KMS-11 (cell line): ENCODE data around the gene ROM1.

Experiments
- H2AFZ ChIP-seq: fragments of 200-600 bp; sonication (generic); 2 replicates; pipeline ENCODE4 v1.6.1; 2016; ENCODE audit warnings: antibody characterized with exemption, mixed run types, low read depth
- H3K27ac ChIP-seq: fragments of 200-600 bp; sonication (generic); 2 replicates; pipeline ENCODE4 v1.6.1; 2016; ENCODE audit warnings: mild to moderate bottlenecking, mixed run types
- H3K27me3 ChIP-seq: fragments of 200-600 bp; sonication (generic); 2 replicates; pipeline ENCODE4 v1.6.1; 2017; ENCODE audit warnings: mild to moderate bottlenecking, low read depth, mixed run types, moderate library complexity; ENCODE audit not compliant: insufficient read depth
- H3K36me3 ChIP-seq: fragments of 200-600 bp; sonication (generic); 2 replicates; pipeline ENCODE4 v1.6.1; 2017; ENCODE audit warnings: mild to moderate bottlenecking, mixed run types; ENCODE audit not compliant: insufficient read depth
- H3K4me1 ChIP-seq: fragments of 200-600 bp; sonication (generic); 2 replicates; pipeline ENCODE4 v1.6.1; 2016; ENCODE audit warnings: mild to moderate bottlenecking, low read depth, mixed run types; ENCODE audit not compliant: poor library complexity, severe bottlenecking
- H3K4me2 ChIP-seq: fragments of 200-600 bp; sonication (generic); 2 replicates; pipeline ENCODE4 v1.7.0; 2016; ENCODE audit warnings: mild to moderate bottlenecking, mixed run types
- H3K4me3 ChIP-seq: fragments of 200-600 bp; sonication (generic); IDR thresholded peaks from 2 replicates; pipeline ENCODE4 v1.6.1; 2017; ENCODE audit warnings: low read depth, low read length, mixed read lengths; ENCODE audit not compliant: insufficient read depth
- H3K79me2 ChIP-seq: fragments of 200-600 bp; sonication (generic); 2 replicates; pipeline ENCODE4 v1.6.1; 2016; ENCODE audit warnings: low read depth, mixed run types; ENCODE audit not compliant: insufficient read depth
- H3K9ac ChIP-seq: fragments of 200-600 bp; sonication (generic); 2 replicates; pipeline ENCODE4 v1.6.1; 2016; ENCODE audit warnings: mild to moderate bottlenecking, mixed run types
- H4K20me1 ChIP-seq: fragments of 200-600 bp; sonication (generic); 2 replicates; pipeline ENCODE4 v1.6.1; 2016; ENCODE audit warnings: mild to moderate bottlenecking, mixed run types; ENCODE audit not compliant: insufficient read depth
- CTCF ChIP-seq: fragments of 200-600 bp; sonication (generic); conservative IDR thresholded peaks from 2 replicates; pipeline ENCODE4 v1.6.1; 2017; ENCODE audit warnings: low read depth, mild to moderate bottlenecking, antibody characterized with exemption, low read length, moderate library complexity, mixed read lengths

Gene ROM1

GRCh38 chr11:62645671-62645945 lies 32.6 kb downstream of the ROM1 start:
- H2AFZ ChIP-seq: peak overlapping the region; percentile 47; the same call in 1 of the 2 replicates
- H3K27ac ChIP-seq: peak overlapping the region; percentile 80
- H3K9ac ChIP-seq: peak overlapping the region; percentile 87; the same call in 1 of the 2 replicates
- H3K79me2 ChIP-seq: peaks cover 62% of the 10 kb centered on the region
- no peaks in the 10 kb centered on the region for H3K27me3 ChIP-seq
- H3K36me3 ChIP-seq: peaks cover 7% of the 10 kb centered on the region; the same call in 1 of the 2 replicates
- H3K4me2 ChIP-seq: peak overlapping the region; percentile 86
- H3K4me3 ChIP-seq: no peak overlapping the region
- no peak for TF ChIP-seq CTCF
- H4K20me1 ChIP-seq: no peaks in the 10 kb centered on the region
- H3K4me1 ChIP-seq: peaks cover 43% of the 10 kb centered on the region

DNA sequence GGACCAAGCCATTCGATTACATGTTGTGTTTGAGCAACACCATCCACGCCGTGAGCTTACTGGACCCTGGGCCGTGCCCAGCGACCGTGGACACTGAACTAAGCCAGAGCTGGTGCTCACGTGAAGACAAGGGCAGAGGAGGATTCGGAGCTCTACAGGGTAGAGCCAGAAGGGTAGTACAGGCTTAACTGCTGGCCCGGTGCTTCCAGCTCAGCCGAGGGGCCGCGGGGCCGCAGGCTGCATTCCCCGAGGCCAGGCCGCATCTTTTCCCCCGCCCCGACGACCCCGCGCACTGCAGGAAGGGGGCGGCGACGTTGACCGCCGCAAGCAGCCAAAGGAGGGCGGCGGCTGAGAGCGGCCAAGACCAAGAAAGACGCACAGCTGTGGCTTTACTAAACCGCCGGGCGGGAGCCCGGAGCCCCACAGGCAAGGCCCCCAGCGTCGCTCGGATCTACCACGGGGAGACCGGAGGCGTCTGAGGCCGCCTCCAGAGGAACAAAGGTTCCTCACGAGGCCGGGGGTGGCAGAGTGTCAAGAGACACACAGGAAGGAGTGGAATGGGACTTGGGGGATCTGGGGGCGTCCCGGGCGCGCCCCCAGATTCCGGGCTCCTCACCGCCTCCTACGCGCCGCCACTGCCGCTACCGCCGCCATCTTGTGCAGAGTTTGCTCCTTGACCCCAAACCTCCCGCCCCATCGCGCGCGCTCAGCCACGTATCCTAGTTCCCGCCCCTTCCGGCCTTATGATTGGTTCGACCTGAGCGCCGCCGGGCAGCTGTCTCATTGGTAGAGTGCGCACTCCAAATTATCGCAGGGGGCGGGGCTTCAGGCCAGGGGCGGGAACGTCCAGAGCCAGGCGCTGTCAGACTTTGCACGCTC lies 33.1 kb downstream of the ROM1 start, which contains the start of gene GANAB:
Gene GANAB, minus strand, starts transcription at position 668 of the 879 bp plus-strand sequence. Its CDS starts 14 bp downstream, at position 654.
- Histone ChIP-seq H3K4me2 (peak within 1 kb of the TSS; percentile 86), H3K36me3 (peaks cover 7% of the 10 kb centered on the region; the same call in 1 of the 2 replicates), H3K4me3 (no peak within 1 kb of the TSS), H2AFZ (peak within 1 kb of the TSS; percentile 47), H3K27ac (peak within 1 kb of the TSS; percentile 80), H3K27me3 (no peaks in the 10 kb centered on the region), H4K20me1 (no peaks in the 10 kb centered on the region), H3K4me1 (peaks cover 46% of the 10 kb centered on the region), H3K79me2 (peaks cover 62% of the 10 kb centered on the region), H3K9ac (peak within 1 kb of the TSS; percentile 87)
- TF ChIP-seq CTCF: no peak

- Histone ChIP-seq H3K9ac (no peak overlapping the region), H3K27me3 (no peaks in the 10 kb centered on the region), H3K4me2 (peak overlapping the region; percentile 47; the same call in 1 of the 2 replicates), H2AFZ (no peak overlapping the region), H3K27ac (peak overlapping the region; percentile 32; the same call in 1 of the 2 replicates), H3K4me3 (no peak overlapping the region), H3K36me3 (peaks cover 7% of the 10 kb centered on the region; the same call in 1 of the 2 replicates), H4K20me1 (no peaks in the 10 kb centered on the region), H3K79me2 (peaks cover 62% of the 10 kb centered on the region), H3K4me1 (peaks cover 51% of the 10 kb centered on the region)
- no peak for TF ChIP-seq CTCF
These were observed 34.0 kb downstream of the ROM1 start for GRCh38 chr11:62646825-62647608.

DNA sequence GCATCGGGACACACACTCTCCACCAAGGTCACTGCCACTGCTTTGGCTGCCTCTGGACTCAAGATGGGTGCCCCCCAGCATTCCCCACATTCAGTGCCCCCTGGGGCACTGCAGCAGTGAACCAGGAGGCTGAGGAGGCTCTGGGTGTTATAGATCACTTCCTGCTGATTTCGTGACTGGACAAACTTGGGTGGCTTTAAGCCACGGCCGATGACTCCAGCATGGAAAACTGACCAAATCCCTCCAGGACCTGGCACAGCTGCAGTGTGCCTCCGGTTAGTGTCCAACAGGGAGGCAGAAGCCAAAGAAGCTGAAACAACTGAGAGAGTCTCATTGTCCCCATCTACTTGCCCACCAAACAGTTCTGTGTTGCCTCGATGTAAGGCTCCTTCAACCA lies 34.5 kb downstream of the ROM1 start:
- no peaks in the 10 kb centered on the region for H3K27me3 ChIP-seq
- peaks cover 47% of the 10 kb centered on the region for H3K4me1 ChIP-seq
- TF ChIP-seq CTCF: no peak
- no peak overlapping the region for H3K4me3 ChIP-seq
- peaks cover 62% of the 10 kb centered on the region for H3K79me2 ChIP-seq
- H3K36me3 ChIP-seq: peaks cover 5% of the 10 kb centered on the region; the same call in 1 of the 2 replicates
- no peak overlapping the region for H3K9ac ChIP-seq
- H3K27ac ChIP-seq: no peak overlapping the region
- H4K20me1 ChIP-seq: no peaks in the 10 kb centered on the region
- H3K4me2 ChIP-seq: no peak overlapping the region
- no peak overlapping the region for H2AFZ ChIP-seq
